ENCODE measurements around the gene SFR1.
A peak's percentile ranks its signal among the peaks of the same experiment; 100 is the strongest.
"Not testable (repeated sequence)": the region's sequence is repeated elsewhere in the genome, so short reads cannot be mapped to it uniquely, and the experiment has no call there.

Gene SFR1

DNA sequence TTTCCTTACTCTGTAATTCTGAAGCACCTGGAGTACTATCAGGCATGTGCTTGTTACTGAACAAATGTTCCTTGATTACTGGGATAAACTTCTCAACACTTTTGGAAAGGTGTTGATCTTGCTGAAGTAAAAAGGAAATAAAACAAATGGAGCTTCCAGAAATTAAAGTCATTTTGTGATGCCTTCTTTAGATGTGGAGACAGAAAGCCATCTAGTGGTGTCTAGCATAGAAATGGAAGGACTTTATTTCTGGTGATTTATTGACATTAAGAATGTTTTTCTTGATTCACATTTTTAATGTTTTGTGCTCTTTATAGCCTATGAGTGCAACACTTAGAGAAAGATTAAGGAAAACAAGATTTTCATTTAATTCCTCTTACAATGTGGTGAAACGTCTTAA, 1.4 kb downstream of the SFR1 start:
- H3K4me1 Mint-ChIP-seq: peaks cover 35% of the 10 kb centered on the region
- H3K27ac Mint-ChIP-seq: no peak overlapping the region
- H3K4me3 Mint-ChIP-seq: peak overlapping the region; percentile 84
- H3K36me3 Mint-ChIP-seq: peaks cover 58% of the 10 kb centered on the region
- no peak for DNase-seq (ENCODE audit: low spot score in 2 of 2)
- no peaks in the 10 kb centered on the region for H3K9me3 Mint-ChIP-seq
- no peak for ATAC-seq

DNA sequence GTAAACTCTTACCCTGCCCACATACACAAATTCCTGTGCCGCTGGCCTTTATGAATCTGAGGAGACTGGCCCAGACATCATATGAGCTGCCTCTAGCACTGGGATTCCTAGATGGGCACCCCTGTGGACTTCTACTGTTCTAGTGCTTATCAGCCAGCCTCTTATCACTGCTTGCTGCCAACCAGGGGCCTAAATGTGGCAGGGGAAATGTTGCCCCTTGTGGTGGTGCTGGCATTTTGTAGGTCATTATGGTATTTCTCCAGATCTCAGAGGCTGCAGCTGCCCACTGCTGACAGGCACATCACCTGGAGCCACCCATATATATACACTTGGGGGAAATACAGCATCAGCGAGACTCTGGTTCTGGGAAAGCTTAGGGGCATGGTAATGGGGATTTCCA, 5.4 kb downstream of the SFR1 start:
- Mint-ChIP-seq H3K4me1 (peaks cover 27% of the 10 kb centered on the region), H3K9me3 (no peaks in the 10 kb centered on the region), H3K36me3 (peaks cover 41% of the 10 kb centered on the region), H3K4me3 (no peak overlapping the region), H3K27ac (peak overlapping the region; percentile 81)
- DNase-seq (ENCODE audit: low spot score in 2 of 2): no peak
- ATAC-seq: peak; percentile 61

DNA sequence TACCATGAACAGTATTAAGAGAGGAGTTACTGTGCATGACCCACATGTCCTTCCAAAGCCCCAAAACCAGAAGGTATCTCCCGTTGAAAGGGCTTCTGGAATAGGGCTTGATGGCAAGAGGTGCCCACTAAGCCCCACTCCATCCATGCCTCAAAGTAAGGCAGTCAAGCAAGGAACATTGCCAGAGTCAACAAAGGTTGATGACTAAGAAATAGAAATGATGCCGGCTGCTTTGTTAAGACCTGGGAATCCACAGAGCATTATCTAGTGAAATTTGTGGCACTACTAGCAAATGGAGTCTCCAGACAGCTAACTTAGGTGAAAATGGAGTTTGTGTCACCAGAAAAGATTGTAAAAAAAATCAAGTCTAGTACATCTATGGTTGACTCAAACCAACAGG, 6.2 kb downstream of the SFR1 start:
- no peak overlapping the region for H3K4me3 Mint-ChIP-seq
- ATAC-seq: no peak
- no peak for DNase-seq (ENCODE audit: low spot score in 2 of 2)
- H3K9me3 Mint-ChIP-seq: no peaks in the 10 kb centered on the region
- H3K27ac Mint-ChIP-seq: no peak overlapping the region
- H3K36me3 Mint-ChIP-seq: peaks cover 41% of the 10 kb centered on the region
- H3K4me1 Mint-ChIP-seq: peaks cover 18% of the 10 kb centered on the region

DNA sequence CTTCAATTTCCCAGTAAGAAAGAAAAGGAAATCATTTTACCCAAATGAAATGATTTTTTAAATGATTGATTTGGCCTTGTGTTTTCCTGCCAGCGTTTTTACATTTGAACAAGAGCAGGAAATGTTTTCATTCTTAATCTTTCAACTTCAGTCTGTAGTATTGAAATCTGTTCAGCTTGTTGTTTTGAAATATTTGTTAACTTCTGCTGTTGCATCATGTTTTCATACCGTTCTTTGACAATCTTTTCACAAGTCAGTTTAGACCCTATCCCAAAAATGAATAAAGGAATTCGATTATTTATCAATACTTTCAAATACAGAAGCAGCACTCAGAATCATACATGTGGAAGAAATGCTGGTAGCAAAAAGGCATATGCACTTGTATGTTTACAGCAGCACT, 8.1 kb downstream of the SFR1 start:
- ATAC-seq (no peak), DNase-seq (ENCODE audit: low spot score in 2 of 2) (no peak)
- peaks cover 27% of the 10 kb centered on the region for H3K36me3 Mint-ChIP-seq
- H3K4me3 Mint-ChIP-seq: no peak overlapping the region
- H3K9me3 Mint-ChIP-seq: no peaks in the 10 kb centered on the region
- peaks cover 16% of the 10 kb centered on the region for H3K4me1 Mint-ChIP-seq
- H3K27ac Mint-ChIP-seq: no peak overlapping the region

DNA sequence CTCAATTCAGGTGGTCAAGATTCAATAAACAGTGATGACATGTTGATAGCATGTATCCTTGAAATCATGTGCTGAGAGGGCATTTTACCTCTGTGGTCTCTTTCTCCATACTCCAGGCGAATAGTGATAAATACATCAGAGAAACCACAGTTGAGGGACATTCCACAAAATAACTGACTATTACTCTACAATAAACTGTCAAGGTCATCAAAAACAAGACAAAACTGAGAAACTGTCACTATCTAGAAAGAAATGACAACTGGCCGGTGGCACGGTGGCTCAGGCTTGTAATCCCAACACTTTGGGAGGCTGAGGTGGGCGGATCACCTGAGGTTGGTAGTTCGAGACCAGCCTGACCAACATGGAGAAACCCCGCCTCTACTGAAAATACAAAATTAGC, 16.2 kb downstream of the SFR1 start:
- no peaks in the 10 kb centered on the region for H3K4me1 Mint-ChIP-seq
- H3K4me3 Mint-ChIP-seq: no peak overlapping the region

DNA sequence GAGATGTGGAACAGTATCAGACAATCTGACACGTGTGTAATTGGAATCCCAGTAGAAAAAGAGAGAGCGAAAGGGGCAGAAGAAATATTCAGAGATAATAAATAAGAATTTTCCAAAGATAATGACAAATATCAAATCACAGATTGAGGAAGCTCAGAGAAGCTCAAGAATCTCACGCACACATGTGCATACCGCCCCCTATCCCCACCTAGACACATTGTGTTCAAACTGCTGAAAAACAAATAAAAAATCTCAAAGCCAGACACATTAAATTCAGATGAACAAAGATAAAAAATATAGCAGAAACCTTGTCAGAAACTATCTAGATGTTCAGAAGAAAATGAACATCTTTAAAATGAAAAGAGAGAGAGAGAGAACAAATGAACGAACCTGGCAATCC, 17.2 kb downstream of the SFR1 start:
- ATAC-seq (no peak), DNase-seq (ENCODE audit: low spot score in 2 of 2) (no peak)
- no peaks in the 10 kb centered on the region for H3K36me3 Mint-ChIP-seq
- H3K4me3 Mint-ChIP-seq: no peak overlapping the region
- H3K9me3 Mint-ChIP-seq: no peaks in the 10 kb centered on the region
- H3K27ac Mint-ChIP-seq: no peak overlapping the region
- H3K4me1 Mint-ChIP-seq: no peaks in the 10 kb centered on the region

More for the DNA sequence above, 16.2 kb downstream of the SFR1 start:
- Mint-ChIP-seq H3K36me3 (no peaks in the 10 kb centered on the region), H3K27ac (no peak overlapping the region), H3K9me3 (no peaks in the 10 kb centered on the region)
- ATAC-seq (no peak), DNase-seq (ENCODE audit: low spot score in 2 of 2) (no peak)

DNA sequence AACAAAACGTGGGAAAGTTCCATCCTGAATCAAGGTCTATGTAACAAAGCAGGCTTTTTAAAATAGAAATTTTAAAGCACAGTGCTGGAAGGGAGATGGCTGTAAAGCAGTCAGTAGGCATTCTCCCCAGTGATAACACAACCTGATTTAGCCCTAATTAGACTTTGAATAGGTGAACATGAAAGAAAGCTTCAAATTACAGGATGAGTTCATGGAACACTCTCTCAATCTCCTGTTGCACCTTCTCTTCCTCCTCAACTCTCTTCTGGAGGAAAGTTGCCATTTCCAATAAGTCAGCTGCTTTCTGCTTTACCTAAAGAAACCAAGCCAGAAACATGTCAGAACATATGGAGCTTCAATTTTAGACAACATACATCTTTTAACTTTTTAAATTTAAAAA, 20.1 kb downstream of the SFR1 start:
- no peak for DNase-seq (ENCODE audit: low spot score in 2 of 2)
- no peak for ATAC-seq
- Mint-ChIP-seq H3K4me1 (no peaks in the 10 kb centered on the region), H3K36me3 (no peaks in the 10 kb centered on the region), H3K9me3 (no peaks in the 10 kb centered on the region), H3K4me3 (no peak overlapping the region), H3K27ac (no peak overlapping the region)

DNA sequence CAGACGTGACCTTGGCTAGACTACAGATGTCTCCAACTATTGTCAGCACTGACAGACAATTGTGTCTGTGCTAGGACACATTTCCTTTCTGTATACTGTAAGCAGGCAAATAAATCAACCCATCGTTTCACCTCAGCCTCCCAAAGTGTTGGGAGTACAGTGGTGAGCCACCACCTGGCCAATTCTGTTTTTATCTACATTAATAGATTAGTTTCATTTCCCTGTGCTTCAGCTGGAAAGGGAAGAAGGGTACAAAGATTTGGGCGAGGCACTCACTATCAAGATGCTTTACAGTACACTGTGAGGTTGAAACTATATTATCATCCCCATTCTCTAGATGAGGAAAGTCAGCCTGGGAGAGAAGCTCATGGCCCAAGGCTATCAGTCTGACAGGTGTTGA, 21.9 kb downstream of the SFR1 start:
- Mint-ChIP-seq H3K27ac (no peak overlapping the region), H3K4me3 (no peak overlapping the region), H3K4me1 (no peaks in the 10 kb centered on the region), H3K9me3 (no peaks in the 10 kb centered on the region), H3K36me3 (no peaks in the 10 kb centered on the region)
- DNase-seq (ENCODE audit: low spot score in 2 of 2): no peak
- no peak for ATAC-seq

DNA sequence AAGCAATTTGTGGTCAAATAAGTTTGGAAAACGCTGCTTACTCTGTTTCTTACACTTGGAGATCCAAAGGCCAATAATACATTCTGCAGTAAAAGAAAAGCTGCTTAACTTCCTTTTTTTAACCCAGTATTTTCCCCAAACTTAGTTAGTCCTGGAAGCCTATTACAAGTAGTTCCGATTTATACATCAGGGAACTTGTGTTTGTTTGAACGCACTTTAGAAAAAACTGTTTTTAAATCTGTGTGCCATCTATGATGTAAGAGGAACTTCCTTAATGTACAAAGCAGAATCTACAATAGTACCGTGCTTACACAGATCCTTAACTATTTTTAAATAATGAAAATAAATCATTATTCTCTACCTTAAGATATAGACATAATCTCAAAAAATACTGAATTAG, 23.0 kb downstream of the SFR1 start:
- Mint-ChIP-seq H3K9me3 (no peaks in the 10 kb centered on the region), H3K4me3 (no peak overlapping the region), H3K36me3 (no peaks in the 10 kb centered on the region), H3K27ac (no peak overlapping the region), H3K4me1 (no peaks in the 10 kb centered on the region)
- ATAC-seq (no peak), DNase-seq (ENCODE audit: low spot score in 2 of 2) (no peak)

DNA sequence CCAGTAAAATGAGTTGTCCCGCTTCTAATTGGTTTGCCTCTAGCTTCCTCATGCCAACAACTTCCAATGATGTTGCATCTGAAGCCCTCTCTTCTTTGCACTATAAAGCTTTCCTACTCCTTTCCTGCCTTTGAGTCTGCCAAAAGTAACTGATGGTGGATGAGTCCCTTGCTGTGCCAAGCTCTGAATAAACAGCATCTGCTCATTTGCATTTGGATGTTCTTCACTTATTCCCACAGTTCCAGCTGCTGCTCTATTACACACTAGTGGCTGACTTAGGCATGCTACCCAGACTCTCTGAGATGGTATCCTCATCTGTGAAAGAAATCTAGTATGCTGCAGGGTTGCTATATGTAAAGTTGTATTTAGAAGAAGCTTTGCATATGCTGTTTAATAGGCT, 24.9 kb downstream of the SFR1 start:
- Mint-ChIP-seq H3K27ac (no peak overlapping the region), H3K9me3 (peaks cover 2% of the 10 kb centered on the region), H3K4me1 (no peaks in the 10 kb centered on the region)

DNA sequence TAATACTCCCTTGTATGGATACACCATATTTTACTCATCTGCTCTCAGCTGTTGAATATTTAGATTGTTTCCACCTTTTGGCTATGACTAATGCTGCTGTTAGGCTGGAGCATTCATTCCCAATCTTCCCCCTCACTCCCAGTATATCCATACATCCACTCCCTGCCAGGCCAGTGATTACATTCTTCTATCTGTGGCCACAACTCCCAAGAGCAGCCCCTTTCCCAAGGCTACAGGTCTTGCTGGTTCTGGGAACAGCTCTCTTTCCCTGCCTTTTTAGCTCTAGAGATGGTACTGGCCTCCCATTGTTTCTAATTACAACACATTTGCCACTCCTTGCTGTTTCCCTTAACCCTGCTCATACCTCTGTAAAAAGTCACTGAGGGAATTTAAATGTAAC, 28.2 kb downstream of the SFR1 start:
- H3K4me1 Mint-ChIP-seq: no peaks in the 10 kb centered on the region
- peaks cover 6% of the 10 kb centered on the region for H3K9me3 Mint-ChIP-seq

More for the DNA sequence above, 24.9 kb downstream of the SFR1 start:
- Mint-ChIP-seq H3K36me3 (no peaks in the 10 kb centered on the region), H3K4me3 (no peak overlapping the region)
- ATAC-seq: no peak
- no peak for DNase-seq (ENCODE audit: low spot score in 2 of 2)

DNA sequence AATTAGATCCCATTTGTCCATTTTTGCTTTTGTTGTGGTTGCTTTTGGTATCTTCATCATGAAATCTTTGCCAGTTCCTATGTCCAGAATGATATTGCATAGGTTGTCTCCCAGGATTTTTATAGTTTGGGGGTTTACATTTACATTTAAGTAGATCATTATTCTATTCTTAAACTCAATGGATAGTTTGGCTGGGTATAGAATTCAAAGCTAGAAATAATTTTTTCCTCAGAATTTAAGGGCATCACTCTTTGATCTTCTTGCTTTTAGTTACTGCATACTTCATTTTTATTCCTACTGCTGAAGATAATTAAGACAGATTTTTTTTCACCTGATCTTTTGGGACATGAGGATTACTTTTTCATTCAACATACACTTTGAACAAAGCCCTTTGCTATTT, 29.8 kb downstream of the SFR1 start:
- ATAC-seq (no peak), DNase-seq (ENCODE audit: low spot score in 2 of 2) (no peak)
- peaks cover 6% of the 10 kb centered on the region for H3K9me3 Mint-ChIP-seq
- H3K4me1 Mint-ChIP-seq: no peaks in the 10 kb centered on the region
- no peak overlapping the region for H3K4me3 Mint-ChIP-seq
- H3K27ac Mint-ChIP-seq: no peak overlapping the region
- no peaks in the 10 kb centered on the region for H3K36me3 Mint-ChIP-seq

More for the DNA sequence above, 28.2 kb downstream of the SFR1 start:
- no peak for DNase-seq (ENCODE audit: low spot score in 2 of 2)
- no peak overlapping the region for H3K27ac Mint-ChIP-seq
- H3K4me3 Mint-ChIP-seq: no peak overlapping the region
- no peak for ATAC-seq
- H3K36me3 Mint-ChIP-seq: no peaks in the 10 kb centered on the region

DNA sequence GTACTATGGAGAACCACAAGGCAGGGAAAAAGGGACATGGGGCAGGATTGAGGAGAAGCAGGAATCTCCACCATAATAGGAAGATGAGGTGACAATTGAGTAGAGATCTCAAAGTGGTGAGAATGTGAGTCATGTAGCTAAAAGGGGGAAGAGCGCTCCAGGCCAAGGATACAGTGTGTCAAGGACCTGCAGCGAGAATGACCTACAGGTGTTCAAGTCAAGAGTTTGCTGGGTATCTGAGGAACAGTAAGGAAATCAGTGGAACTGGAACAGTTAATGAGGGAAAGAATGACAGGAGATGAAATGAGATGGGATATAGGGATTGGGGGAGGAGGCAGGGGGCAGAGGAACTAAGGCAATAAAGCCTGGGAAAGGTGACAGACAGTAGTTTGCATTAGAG, 33.6 kb downstream of the SFR1 start:
- no peaks in the 10 kb centered on the region for H3K4me1 Mint-ChIP-seq
- peaks cover 6% of the 10 kb centered on the region for H3K9me3 Mint-ChIP-seq
- DNase-seq (ENCODE audit: low spot score in 2 of 2) (no peak), ATAC-seq (no peak)
- H3K27ac Mint-ChIP-seq: no peak overlapping the region
- no peaks in the 10 kb centered on the region for H3K36me3 Mint-ChIP-seq
- H3K4me3 Mint-ChIP-seq: no peak overlapping the region

DNA sequence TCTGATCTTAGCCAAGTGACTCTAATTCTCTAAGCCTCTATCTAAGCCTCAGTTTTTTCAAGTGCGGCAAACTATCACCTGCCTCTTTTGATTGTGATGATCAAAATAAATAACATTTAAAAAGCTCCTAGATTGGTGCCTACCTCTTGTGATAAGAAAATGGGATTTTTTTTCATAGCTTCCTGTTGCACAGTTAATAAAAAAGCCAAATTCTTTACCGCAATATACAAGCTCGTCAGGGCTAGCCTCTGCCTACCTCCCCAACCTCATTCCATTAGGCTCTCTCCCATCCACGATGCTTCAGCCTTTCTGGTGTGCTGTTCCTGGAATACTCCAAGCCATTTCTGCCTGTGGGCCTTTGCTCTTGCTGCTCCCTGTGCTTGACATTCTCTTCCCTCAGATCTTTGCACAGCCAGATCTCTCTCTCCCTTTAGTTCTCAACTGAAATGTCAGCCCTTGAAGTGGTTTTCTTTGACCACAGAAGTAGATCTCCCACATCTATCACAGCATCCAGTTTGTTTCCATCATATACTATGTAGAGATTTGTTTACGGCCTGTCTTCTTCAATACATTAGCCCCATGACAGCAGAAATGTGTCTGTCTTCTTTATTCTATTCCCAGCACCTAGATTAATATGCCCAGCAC, 48.8 kb downstream of the SFR1 start:
- Mint-ChIP-seq H3K36me3 (no peaks in the 10 kb centered on the region), H3K4me3 (no peak overlapping the region), H3K27ac (no peak overlapping the region), H3K9me3 (peaks cover 7% of the 10 kb centered on the region), H3K4me1 (peaks cover 6% of the 10 kb centered on the region)
- ATAC-seq (no peak), DNase-seq (ENCODE audit: low spot score in 2 of 2) (no peak)

DNA sequence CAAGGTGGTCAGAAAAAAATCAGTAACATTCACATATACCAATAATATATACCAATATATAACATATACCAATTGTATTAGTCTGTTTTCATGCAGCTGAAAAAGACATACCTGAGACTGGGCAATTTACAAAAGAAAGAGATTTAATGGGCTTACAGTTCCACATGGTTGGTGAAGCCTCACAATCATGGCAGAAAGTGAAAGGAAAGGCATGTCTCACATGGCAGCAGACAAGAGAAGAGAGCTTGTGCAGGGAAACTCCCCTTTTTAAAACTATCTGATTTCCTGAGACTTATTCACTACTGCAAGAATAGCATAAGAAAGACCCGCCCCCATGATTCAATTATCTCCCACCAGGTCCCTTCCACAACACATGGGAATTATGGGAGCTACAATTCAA, 52.2 kb downstream of the SFR1 start:
- not testable (repeated sequence) for H3K36me3 Mint-ChIP-seq; H3K27ac Mint-ChIP-seq; ATAC-seq; DNase-seq (ENCODE audit: low spot score in 2 of 2); H3K4me3 Mint-ChIP-seq; H3K9me3 Mint-ChIP-seq; H3K4me1 Mint-ChIP-seq
